Fibroblast of skin of left quadriceps (primary cell): ENCODE results near the gene RASAL3.

Source experiments
- DNase-seq, 2 experiments: peaks; one replicate each; pipeline ENCODE4 v3.0.0-alpha.2; 2013; ENCODE audit warnings: low read depth in 2 of 2

Gene RASAL3

GRCh38 chr19:15436012-15436825 lies 28.1 kb downstream of the RASAL3 start:
- no peak for DNase-seq

GRCh38 chr19:15433519-15434069 lies 30.8 kb downstream of the RASAL3 start:
- no peak for DNase-seq

GRCh38 chr19:15432629-15433518 lies 31.5 kb downstream of the RASAL3 start:
- peak; percentile 72 to 80 for DNase-seq

GRCh38 chr19:15432018-15432494 lies 32.3 kb downstream of the RASAL3 start:
- DNase-seq = no peak

GRCh38 chr19:15431396-15432017 lies 32.8 kb downstream of the RASAL3 start:
- DNase-seq = no peak

GRCh38 chr19:15430526-15431120 lies 33.7 kb downstream of the RASAL3 start:
- no peak for DNase-seq

- DNase-seq = no peak
These were observed 34.4 kb downstream of the RASAL3 start for GRCh38 chr19:15429825-15430467.

GRCh38 chr19:15428956-15429824 lies 35.2 kb downstream of the RASAL3 start:
- no peak for DNase-seq

GRCh38 chr19:15427991-15428471 lies 36.3 kb downstream of the RASAL3 start:
- no peak for DNase-seq

- DNase-seq = no peak
These were observed 37.0 kb downstream of the RASAL3 start for GRCh38 chr19:15427350-15427700.

- DNase-seq = no peak
These were observed 37.6 kb downstream of the RASAL3 start for GRCh38 chr19:15426485-15427349.

- no peak for DNase-seq
These were observed 38.9 kb downstream of the RASAL3 start for GRCh38 chr19:15425321-15425950.

- no peak for DNase-seq
These were observed 39.6 kb downstream of the RASAL3 start for GRCh38 chr19:15424692-15425272.

GRCh38 chr19:15424121-15424520 lies 40.2 kb downstream of the RASAL3 start:
- no peak for DNase-seq

GRCh38 chr19:15423130-15423529 lies 41.2 kb downstream of the RASAL3 start:
- no peak for DNase-seq

- no peak for DNase-seq
These were observed 41.9 kb downstream of the RASAL3 start for GRCh38 chr19:15422296-15423075.

GRCh38 chr19:15421721-15422260 lies 42.6 kb downstream of the RASAL3 start:
- no peak for DNase-seq
